Smooth muscle cell (in vitro differentiated cells): Measurements from ENCODE around the gene NAV2. TPM values are rescaled to one million over a fixed set of nuclear protein-coding genes. Genes with fewer than 3 reads are reported as not detected.

Experiments used
- DNase-seq: peaks from one replicate; lab custom pipeline; 2025; ENCODE audit not compliant: unreplicated experiment; lab: John Stamatoyannopoulos, UW
- H2AFZ ChIP-seq: fragments of 200-600 bp; sonication (generic); 2 replicates; pipeline ENCODE4 v1.6.0; 2016; ENCODE audit warnings: antibody characterized with exemption, low read depth, mild to moderate bottlenecking
- H3F3A ChIP-seq: fragments of 200-600 bp; sonication (generic); 2 replicates; pipeline ENCODE4 v1.6.0; 2017; ENCODE audit warnings: antibody characterized with exemption, low read depth
- H3K27ac ChIP-seq: fragments of 200-600 bp; sonication (generic); 2 replicates; pipeline ENCODE4 v1.5.1; 2016; ENCODE audit warnings: low read depth, mild to moderate bottlenecking
- H3K27me3 ChIP-seq: fragments of 200-600 bp; sonication (generic); 2 replicates; pipeline ENCODE4 v1.6.1; 2016; ENCODE audit warnings: low read depth, mild to moderate bottlenecking
- H3K36me3 ChIP-seq: fragments of 200-600 bp; sonication (generic); 2 replicates; pipeline ENCODE4 v1.5.1; 2016; ENCODE audit warnings: low read depth
- H3K4me1 ChIP-seq: fragments of 200-600 bp; sonication (generic); 2 replicates; pipeline ENCODE4 v1.5.1; 2016; ENCODE audit warnings: low read depth
- H3K4me2 ChIP-seq: fragments of 200-600 bp; sonication (generic); 2 replicates; pipeline ENCODE4 v1.6.0; 2016; ENCODE audit warnings: mild to moderate bottlenecking
- H3K4me3 ChIP-seq: fragments of 200-600 bp; sonication (generic); 2 replicates; pipeline ENCODE4 v1.5.1; 2016; ENCODE audit warnings: mild to moderate bottlenecking
- H3K79me2 ChIP-seq: fragments of 200-600 bp; sonication (generic); 2 replicates; pipeline ENCODE4 v1.6.0; 2016; ENCODE audit warnings: low read depth, mild to moderate bottlenecking
- H3K9ac ChIP-seq: fragments of 200-600 bp; sonication (generic); 2 replicates; pipeline ENCODE4 v1.6.0; 2016; ENCODE audit warnings: low read depth
- H3K9me3 ChIP-seq: fragments of 200-600 bp; sonication (generic); replicated peaks from 2 replicates; pipeline ENCODE4 v1.5.1; 2016; ENCODE audit warnings: low read depth
- H4K20me1 ChIP-seq: fragments of 200-600 bp; sonication (generic); 2 replicates; pipeline ENCODE4 v1.6.0; 2016; ENCODE audit warnings: low read depth
- CTCF ChIP-seq: fragments of 200-600 bp; sonication (generic); IDR thresholded peaks from 2 replicates; pipeline ENCODE4 v1.5.1; 2017; ENCODE audit warnings: borderline replicate concordance, mild to moderate bottlenecking, antibody characterized with exemption; ENCODE audit not compliant: insufficient read depth, poor library complexity, severe bottlenecking
- WGBS: methylation state at CpG from one replicate; pipeline ENCODE4 v1.1.7; 2016; ENCODE audit warnings: low lambda C conversion rate; 5-methylcytosine and 5-hydroxymethylcytosine counted together
- polyA plus RNA-seq: library from polyadenylated mRNA; unstranded; fragments of >200 nt; fragmentation: Nextera tagmentation; extraction: Ambion mirVana; gene quantifications from 2 replicates; pipeline ENCODE4 v1.2.1, GENCODE V29; 2016
- total RNA-seq: library from RNA; depleted of rRNA; stranded (reverse); fragments of >200 nt; gene quantifications from 2 replicates; pipeline ENCODE4 v1.2.3, GENCODE V29; 2014

Gene NAV2
- total and polyA plus RNA-seq, 2 experiments from 2014 or later, result 14.1 to 67.5 TPM

DNA sequence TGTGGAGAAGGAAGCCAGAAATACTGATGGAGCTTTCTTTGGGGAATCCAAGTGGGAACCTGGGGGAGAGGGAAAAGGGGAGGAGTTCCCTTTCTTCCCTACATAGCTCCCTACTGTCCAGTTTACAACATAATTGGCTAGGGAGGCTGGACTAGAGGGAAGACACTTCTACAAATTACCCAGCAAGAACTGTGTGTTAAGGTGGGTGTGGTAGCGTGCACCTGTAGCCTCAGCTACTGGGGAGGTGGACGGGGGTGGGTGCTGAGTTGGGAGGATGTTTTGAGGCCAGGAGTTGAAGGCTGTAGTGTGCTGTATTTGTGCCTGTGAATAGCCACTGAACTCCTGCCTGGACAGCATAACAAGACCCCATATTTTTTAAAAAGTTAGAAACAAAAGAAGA lies 74.0 kb downstream of the NAV2 start:
- no peak overlapping the region for H3K27ac ChIP-seq
- no peak overlapping the region for H3K4me2 ChIP-seq
- peaks cover 22% of the 10 kb centered on the region for H3F3A ChIP-seq
- no peak overlapping the region for H3K9ac ChIP-seq
- H3K27me3 ChIP-seq, result no peaks in the 10 kb centered on the region
- no peaks in the 10 kb centered on the region for H4K20me1 ChIP-seq
- H3K79me2 ChIP-seq, result peaks cover 16% of the 10 kb centered on the region
- no peak overlapping the region for H3K4me3 ChIP-seq
- TF ChIP-seq CTCF, result no peak
- DNase-seq, result no peak
- WGBS, result 95% methylated on average over 2 of the region's 2 CpGs
- H3K36me3 ChIP-seq, result no peaks in the 10 kb centered on the region
- H3K4me1 ChIP-seq, result no peaks in the 10 kb centered on the region
- no peak overlapping the region for H2AFZ ChIP-seq
- H3K9me3 ChIP-seq, result no peaks in the 10 kb centered on the region

GRCh38 chr11:19788435-19788834 lies 75.8 kb downstream of the NAV2 start:
- Histone ChIP-seq H3K27me3 (no peaks in the 10 kb centered on the region), H3K4me2 (no peak overlapping the region), H3K9me3 (no peaks in the 10 kb centered on the region), H3K9ac (no peak overlapping the region), H3F3A (peaks cover 29% of the 10 kb centered on the region), H3K4me1 (peaks cover 8% of the 10 kb centered on the region), H3K27ac (no peak overlapping the region), H2AFZ (no peak overlapping the region), H4K20me1 (no peaks in the 10 kb centered on the region), H3K36me3 (no peaks in the 10 kb centered on the region), H3K4me3 (no peak overlapping the region), H3K79me2 (peaks cover 14% of the 10 kb centered on the region)
- DNase-seq, result no peak
- no peak for TF ChIP-seq CTCF
- 98% methylated on average over 4 of the region's 4 CpGs for WGBS

DNA sequence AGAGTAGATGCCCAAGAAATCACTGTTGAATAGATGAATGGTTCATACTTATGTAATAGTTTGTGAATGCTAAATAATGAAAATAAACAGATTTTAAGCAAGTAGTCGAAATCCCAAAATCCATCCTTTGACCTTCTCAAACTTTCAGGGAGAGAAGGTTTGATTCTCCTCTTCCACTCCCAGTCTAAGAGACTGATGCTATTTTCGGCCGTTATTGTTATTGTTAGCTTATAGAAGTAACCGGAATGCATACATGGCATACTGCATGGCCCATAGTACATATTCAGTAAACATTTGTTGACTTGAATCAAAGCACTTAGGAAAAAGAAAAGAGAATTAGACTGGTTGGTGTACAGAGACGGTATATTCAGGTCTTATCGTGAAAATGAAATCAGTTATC lies 76.6 kb downstream of the NAV2 start:
- Histone ChIP-seq H4K20me1 (no peaks in the 10 kb centered on the region), H2AFZ (peak overlapping the region; percentile 64), H3K36me3 (no peaks in the 10 kb centered on the region), H3K27me3 (no peaks in the 10 kb centered on the region), H3K4me2 (peak overlapping the region; percentile 75), H3K4me1 (peaks cover 8% of the 10 kb centered on the region), H3K9me3 (no peaks in the 10 kb centered on the region), H3F3A (peaks cover 29% of the 10 kb centered on the region), H3K79me2 (peaks cover 18% of the 10 kb centered on the region), H3K27ac (peak overlapping the region; percentile 48), H3K4me3 (no peak overlapping the region), H3K9ac (no peak overlapping the region)
- no peak for DNase-seq
- no peak for TF ChIP-seq CTCF
- WGBS, result 75% methylated on average over 6 of the region's 6 CpGs
